GM18861 (cell line): ENCODE measurements around the gene SPI1.

ENCODE experiments used
- ATAC-seq: cut with Tn5 transposase; IDR thresholded peaks from one replicate; pipeline ENCODE4 v1.9.1; 2021; ENCODE audit not compliant: unreplicated experiment

SPI1 gene

DNA sequence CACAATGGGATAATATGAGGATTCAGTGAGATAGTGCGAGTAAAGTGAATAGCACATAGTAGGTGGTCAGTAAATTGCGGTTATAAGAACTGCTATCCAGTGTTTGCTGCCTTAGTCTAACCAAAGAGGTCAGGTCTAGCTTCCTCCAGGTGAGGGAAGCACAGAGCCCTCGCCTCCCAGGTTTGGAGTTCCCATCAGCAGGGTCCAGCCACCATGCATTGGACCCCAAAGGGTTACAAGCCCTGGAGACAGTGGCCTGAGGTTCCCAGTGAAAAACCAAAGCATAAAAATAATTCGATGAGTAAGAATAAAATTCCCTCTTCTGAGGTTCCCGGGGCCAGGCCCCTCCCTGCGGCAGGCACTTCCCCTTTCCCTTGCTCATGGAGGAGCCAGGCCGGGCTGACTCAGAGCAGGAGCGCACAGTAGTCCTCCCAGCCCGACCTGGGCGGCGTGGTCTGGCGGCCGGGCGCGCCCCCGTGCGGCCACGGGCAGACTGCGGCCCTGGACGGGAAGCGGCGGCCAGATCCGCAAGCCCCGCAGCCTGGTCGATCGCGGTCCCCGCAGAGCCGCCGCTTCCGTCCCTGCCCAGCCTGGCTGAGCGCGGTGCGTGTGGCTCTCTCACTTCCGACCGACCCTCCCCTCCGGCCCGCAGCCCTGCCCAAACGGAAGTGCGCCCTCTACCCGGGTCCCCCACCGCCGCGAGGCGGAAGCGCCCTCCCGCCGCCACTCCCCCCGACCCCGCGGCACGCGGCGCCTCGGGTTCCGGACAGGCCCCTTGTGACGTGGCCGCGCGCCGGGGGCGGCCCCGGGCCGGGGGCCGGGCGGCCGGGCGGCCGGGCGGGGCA is 29.6 kb upstream of the SPI1 start, which contains the start of gene SLC39A13:
Gene SLC39A13, plus strand, starts transcription at position 845 of the 845 bp plus-strand sequence. CDS start 1,505 bp downstream, outside the sequence.
- ATAC-seq, result peak; percentile 77

DNA sequence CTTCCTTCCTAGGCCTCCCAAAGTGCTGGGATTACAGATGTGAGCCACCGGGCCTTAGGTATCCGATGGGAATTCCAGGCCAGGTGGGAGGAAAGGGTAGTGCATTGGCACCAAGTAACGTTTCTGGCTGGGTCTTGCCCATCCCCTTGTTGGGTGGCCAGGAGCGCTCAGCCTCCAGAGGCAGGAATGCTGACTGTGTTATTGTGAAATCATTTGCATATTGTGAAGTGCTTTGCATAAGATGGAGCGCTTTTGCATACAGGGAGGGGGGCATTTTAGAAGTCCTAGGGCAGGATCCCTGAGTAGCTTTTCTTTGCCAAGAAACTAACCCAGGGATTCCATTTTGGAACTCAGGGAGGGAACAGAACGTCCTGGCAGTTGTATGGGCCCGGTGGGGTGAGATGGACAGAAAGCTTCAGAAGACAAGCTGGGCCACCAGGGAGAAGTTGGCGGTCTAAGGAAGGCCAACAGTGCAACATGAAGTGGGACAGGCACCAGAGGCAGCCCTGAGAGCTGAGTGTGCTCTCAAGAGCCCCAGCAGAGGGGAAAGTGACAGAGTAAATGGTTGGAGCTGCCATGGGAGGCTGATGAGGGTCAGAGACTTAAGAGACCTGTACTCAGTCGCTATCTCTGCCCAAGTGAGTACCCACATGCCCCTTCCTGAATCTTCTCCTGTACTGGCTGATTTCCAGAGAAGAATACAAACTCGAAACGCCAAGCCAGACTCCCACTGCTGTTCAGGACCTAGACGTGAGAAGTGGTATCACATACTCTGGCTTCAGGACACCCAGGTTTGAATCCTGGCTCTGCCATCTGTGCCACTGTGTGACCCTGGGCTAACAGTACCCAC is 28.8 kb upstream of the SPI1 start:
- no peak for ATAC-seq

DNA sequence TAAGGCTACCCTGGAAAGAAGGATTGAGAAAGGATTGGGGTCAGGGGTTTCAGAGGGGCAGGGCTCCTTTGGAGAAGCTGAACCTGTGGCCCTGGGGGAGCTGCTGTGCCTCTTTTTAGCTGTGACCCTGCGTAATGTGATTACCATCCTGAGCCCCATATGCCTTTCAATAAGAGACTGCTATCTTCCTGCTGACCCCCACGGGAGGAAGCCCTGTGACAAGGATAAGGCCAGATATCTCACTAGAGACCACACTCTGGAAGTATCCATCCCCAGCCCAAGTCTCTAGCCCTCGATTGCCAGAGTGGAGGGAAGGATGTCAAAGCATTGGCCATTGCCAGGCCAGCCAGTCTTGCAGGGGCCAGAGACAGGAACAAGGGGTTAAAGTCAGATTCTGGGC is 25.2 kb upstream of the SPI1 start:
- no peak for ATAC-seq

DNA sequence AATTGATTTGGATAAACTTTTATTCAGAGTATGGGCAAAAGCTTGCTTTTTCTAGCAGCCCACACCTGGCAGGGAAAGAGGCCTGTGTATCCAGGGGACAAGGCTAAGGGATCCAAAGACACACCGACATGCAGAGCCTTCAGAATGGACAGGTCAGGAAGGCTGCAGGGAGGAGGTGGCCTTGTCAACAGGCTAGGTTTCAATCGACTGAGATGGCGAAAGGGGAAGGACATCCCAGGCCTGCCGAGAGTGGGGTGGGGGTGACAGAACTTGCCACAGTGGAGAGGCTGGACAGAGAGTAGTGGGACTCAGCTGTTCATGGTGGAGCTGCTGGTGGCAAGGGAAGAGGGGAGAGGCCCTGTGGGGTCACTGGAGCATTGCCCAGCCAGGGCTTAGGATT is 24.8 kb upstream of the SPI1 start:
- ATAC-seq, result no peak

DNA sequence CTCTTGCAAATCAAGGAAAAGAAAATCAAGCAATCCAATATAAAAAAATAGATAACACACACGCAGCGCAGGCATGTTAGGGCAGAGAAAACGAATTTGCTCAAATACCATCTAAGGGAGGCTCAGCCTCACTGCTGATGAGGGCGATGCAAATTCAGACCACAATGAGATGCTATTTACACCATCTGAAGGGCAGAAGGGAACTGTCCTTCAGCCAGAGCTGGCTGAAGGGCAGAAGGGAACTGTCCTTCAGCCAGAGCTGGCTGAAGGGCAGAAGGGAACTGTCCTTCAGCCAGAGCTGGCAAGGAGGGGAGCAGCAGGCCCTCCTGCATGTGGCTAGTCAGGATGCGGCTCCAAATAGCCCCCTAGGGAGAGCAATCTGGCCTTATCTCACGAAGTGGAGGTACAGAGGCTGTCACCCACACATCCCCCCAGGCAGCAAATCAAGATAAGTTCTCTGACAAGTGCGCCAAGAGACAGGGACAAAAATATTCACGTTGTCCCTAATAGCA is 22.5 kb upstream of the SPI1 start:
- peak; percentile 83 for ATAC-seq

DNA sequence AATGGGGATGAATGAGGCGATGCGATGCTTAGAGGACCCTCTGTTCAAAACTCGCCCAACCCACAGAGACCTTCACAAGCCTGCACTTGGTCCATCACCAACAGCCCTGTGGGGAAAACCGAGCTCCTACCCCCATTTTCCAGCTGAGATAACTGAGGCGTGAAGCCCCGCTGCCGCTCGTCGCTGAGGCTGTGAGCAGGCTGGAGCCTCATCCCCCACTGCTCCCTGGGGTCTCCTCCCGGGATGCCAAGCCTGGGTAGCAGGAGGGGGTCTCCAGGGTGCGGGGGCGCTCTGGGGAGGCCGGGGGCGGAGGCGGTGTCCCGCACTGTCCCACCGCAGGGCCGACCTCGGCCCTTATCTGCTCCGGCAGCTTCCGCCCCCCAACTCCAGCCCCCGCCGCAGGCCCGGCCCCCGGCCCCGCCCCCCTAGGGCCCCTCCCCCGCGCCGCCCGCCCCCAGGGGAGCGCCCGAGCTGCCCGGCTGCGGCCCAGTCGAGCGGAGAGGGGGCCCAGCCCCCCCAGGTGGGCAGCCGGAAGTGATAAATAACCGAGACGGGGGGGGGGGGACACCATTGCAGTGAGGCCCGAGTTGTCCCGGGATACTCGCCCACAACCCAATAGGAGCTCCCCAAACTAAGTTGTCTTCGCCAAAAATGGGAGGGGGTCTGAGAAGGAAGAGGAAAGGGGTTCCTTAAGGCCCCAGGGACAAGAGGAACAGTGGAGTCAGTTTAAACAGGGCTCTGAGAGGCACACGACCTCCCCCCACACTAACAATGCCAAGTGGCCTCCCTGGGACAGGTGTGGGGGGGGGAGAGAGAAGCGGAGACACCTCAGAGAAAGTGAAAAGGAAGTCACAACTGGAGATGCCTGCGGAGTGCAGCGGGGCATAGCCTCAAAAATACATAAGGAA is 21.8 kb upstream of the SPI1 start:
- ATAC-seq, result no peak

DNA sequence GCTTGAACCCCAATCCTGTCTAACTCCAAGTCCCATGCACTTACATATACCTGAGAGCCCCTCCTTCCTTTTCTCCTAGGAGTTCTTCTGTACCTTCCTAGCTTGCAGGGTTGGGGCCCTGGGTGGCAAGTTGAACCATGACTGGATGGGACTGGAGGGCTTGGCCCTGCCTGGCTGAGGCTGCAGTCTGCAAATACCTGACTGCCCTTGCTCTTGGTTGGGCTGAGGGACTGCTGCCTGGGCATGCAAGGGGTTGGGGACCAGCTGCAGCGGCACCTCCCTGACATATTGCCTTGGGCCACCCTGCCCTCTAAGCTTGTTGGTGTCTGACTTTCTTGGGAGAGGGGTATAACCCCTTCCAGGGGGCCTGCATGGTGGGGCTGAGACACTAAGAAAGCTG is 20.2 kb upstream of the SPI1 start:
- no peak for ATAC-seq

DNA sequence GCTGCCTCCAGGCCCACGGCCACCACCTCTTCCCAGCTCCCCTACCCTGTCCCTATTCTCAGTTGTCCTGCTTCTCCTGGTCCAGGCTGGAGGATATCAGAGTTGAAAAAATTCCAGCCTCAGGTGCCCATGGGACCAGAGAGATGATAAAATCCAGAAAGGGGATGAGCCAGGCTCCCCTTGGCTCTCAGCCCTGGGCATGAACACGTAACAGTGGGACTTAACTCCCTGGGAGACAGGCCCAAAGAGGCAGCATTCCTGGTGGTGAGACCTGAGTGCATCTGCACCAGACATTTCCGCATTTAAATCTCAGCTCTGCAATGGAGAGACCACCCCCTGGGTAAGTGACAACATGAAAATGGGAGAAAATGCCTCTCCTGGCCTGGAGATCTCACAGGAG is 19.7 kb upstream of the SPI1 start:
- ATAC-seq, result no peak

DNA sequence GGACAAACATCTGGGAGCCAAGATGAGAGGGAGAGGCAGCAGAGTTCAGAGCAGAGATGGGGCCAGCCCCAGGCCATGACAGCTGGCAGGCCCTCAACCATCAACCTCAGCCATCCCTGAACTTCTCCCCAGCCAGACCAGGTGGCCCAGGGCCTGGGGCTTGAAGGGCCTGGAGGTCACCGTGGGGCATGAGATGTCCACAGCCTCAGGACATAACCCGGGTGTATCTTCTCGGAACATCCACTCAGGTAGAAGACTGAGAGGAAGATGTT is 17.6 kb upstream of the SPI1 start:
- no peak for ATAC-seq

DNA sequence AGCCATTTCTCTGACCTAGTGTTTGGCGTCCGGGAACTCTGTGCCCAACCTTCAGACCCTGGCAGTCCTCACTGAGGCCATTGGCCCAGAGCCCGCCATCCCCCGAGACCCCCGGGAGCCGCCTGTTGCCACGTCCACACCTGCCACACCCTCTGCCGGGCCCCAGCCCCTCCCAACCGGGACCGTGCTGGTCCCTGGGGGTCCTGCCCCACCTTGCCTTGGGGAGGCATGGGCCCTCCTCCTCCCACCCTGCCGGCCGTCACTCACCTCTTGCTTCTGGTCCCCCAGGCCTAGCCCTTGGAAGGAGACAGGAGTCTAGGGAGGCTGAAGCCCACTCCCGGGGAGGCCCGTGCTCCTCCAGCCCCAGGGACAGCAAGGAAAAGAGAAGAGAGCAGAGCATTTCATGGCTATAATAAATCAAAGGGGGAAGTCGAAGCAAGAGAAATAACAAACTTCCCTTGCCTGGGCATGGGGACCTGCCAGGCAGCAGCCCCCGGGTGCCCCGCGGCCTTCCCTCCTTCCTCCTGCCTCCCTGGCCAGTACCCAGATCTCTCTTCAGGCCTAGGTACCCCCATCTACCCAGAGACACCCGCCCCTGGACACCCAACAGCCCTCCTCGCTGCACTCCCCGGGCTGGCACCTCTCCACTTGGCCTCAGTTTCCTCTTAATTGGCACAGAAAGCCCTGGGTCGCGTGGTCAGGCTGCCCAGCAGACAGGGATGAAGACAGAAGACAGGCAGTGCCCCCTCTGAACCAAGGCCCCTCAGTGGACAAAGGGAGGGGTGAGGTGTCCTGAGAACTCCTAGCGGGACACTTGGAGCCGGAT is 17.1 kb upstream of the SPI1 start:
- no peak for ATAC-seq

DNA sequence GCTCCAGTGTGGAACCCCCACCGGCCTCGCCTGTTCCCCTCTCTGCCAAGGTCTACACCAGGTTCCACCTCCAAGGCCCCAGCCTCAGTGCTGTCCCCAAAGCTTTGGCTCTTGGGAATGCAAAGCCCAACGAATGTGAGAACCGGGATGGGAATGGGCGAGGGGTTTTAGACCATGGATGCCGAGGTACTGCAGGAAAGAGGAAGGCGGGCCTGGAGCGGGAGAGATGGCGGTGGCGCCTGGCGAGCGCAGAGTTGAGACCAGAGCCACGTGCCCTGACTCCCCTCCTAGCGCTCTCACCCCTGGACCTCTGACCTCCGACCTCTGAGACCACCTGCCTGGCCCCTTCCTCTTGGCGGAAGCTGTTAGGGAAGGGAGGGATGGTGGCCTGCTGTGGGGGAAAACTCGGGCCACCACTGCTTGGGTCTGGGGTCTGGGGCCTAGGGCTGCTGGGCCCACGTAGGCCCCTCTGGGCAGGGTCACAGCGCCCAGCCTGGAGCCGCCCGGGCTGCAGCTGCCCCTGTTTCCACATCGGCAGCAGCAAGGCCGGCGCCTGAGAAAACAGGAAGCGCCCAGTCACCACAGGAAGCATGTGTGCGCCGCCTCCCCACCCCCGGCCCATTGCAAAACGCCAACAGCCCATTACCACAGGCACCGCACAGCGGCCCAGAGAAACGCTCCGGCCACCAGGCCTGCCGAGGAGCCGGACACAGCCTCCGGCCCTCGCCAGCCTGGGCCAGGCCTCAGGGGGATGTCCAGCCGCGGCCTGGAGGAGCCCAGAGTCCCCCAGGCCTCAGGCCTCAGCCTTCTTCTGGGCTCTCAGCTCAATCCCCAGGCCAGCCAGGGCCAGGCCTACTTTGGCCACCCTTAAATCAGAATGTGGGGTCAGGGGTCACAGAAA is 16.2 kb upstream of the SPI1 start:
- ATAC-seq, result no peak

DNA sequence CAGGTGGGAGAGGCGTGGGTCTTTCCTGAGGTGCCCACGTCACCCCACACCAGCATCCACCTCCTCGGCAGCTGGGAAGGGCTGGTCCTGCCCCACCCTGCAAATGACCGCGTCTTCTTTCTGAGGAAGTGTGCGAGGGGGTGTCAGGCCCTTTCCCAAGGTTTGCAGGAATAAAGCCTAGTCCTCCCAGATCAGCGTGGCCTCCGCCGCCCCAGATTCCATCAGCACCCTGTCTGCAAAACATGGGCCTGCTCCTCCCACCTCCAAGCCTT is 15.6 kb upstream of the SPI1 start:
- no peak for ATAC-seq

DNA sequence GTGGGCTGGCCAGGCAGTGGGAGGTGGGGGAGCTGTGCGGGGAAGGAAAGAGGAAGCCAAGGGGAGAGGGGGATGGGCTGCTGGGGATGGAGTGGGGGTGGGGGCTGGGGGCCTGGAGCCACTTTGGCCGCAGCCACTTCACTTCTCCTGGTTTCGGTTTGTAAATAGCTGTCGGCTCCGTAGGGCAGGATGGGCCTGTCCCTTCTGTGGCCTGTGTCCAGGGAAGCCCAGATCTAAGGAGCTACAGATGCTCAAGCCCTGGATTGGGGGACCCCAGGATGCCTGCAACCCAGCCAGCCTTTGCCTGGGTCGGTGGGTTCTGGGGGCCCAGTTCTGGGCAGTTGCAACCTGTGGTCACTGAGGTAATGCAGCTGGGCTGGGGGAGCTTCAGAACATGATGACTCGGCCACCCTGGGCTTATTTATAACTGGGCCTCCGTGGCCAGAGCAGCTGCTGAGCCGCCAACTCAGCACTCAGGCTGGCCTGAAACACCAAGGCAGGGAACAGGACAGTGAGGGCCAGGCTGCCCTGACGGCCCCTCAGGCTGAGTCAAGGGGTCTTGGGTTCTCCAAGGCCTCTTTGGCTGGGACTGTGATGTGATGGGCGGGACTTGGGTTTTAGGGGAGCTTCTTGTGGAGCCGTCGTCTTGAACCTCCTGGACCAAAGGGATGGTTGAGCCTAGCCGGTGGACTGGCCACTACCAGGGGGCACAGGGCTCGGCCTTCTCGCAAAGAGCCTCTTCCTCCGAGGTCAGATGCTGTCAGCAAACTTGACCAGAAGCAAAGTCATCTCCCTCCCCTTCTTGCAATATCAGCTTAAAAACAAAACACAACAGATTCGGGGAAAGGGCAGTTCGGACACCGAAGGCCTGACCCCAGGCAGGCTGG is 15.1 kb upstream of the SPI1 start:
- ATAC-seq, result no peak

DNA sequence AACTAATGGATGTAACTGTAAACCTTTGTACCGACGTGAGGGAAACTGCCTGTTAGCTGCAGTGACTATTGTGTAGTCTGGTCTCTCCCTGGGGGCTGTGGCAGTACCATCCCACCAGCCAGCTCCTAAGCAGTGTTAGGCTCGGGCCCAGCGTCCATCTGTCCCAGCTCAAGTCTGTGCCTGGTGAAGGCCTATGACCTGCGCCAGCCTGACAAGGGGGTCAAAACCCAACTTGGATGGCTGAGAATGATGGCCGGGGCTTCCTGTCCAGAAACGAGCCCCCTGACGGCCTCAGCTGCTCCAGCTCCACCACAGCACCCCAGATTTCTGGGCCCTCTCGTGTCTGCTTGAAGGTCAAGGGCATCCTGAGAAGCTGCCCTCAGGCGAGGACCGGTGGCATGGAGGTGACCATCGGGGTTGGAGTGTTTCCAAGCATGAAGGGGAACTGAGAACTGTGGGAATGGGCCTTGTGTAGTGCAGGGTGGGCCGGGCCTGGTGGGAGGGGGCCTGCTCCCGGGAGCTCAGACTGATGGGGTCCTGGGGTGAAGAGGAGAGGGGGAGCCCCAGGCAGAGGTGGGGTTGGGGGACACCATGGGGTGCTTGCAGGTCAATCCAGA is 14.3 kb upstream of the SPI1 start:
- no peak for ATAC-seq

DNA sequence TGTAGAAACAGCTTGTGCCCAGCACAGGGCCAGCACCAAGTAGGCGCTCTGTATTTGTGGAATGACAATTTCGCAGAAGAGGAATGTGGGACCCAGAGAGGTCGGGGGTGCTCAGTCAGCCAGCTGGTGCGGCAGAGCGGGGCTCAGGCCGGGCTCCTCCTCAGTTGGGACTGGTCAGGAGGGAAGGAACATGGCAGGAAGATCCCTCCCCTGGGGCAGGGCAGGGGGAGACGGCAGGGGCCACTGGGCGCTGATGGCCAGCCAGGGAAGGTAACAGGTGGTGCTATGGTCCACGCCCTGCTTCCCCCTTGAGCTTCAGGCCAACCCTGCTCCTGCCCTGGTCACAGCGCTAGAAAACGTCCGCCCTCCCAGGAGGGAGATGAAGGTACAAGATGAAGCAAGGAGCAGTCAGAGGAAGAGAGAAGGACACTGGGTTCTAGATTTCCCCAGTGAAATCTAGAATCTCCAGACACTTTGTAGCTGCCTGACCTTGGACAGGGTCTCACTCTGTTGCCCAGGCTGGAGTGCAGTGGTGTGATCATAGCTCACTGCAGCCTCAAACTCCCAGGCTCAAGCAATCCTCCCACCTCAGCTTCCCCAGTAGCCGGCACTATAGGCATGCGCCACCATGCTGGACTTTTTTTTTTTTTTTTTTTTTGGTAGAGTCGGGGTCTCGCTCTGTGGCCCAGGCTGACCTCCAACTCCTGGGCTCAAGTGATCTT is 13.5 kb upstream of the SPI1 start:
- no peak for ATAC-seq

DNA sequence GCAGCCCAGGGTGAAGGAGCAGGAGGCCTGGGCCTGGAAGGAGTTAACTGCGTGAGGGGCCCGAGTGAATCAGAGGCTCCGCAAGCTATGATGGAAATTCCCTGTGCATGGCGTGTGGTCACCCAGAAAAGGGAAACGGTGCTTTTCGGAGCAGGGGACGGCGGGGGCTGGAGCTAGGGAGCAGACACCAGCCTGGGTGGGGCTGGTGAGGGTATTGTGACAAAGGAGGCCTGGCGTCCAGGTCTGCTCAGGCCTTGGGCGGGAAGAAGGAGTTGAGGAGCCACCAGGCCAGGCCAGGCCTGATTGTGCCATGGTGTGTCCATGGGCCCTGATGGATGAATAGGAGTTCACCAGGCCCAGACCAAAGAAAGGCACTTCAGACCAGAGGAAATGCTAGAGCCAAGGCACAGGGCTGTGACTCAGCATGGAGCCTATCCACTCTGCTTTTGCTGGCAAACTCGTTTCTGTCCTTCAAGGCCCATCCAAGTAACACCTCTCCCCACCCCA is 12.8 kb upstream of the SPI1 start:
- ATAC-seq, result no peak

DNA sequence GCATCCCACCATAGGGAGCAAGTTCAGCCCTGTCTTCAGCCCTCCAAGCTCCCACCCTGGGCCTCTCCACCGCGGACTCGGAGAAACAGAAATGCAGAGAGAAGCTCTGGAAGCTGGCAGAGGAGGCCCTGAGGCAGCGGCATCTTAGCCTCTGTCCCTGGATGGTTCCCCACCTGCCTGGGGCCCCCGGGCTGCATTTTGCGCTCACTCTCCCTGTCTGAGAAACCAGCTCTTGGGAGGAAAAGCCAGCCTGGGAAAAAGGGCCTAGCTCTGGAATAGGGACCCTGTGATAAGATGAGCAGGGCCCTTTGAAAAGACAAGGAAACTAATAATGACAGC is 12.0 kb upstream of the SPI1 start:
- ATAC-seq, result no peak
